HG03103 (cell line): Measurements from ENCODE around the gene GIMAP8.
A peak's percentile ranks its signal among the peaks of the same experiment; 100 is the strongest.

ENCODE experiments used
- ATAC-seq: cut with Tn5 transposase; IDR thresholded peaks from one replicate; pipeline ENCODE4 v1.9.1; 2021; ENCODE audit warnings: low read depth; ENCODE audit not compliant: unreplicated experiment

GIMAP8 gene

DNA sequence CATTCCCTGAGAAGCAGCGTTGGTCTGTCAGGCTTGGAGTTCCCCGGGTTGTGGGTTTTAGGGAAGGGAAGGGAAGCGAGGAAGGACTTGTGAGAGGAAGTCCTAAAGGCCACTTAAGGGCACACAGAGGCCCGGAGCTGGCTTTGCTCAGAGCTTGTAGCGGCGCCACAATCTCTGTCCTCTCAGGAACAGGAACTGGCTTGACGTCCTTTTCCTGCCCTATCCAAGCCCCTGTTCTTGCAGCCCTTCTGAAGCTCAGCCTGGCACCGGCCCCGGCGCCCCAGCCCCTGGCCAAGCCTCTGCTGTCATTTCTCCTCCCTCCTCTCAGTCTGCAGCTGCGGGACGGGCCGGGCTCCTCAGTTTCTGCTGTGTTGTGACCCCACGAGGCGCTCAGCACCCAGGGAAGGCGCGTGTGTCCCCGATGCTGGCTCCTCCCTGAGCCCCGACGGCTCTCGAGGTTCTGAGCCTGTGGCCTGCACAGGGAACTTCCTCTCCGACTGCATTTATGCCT lies at the start of gene GIMAP8:
GIMAP8 (plus strand) TSS at position 140 of the 511 bp plus-strand sequence. CDS start 16,069 bp downstream, outside the sequence.
- peak; percentile 27 for ATAC-seq

DNA sequence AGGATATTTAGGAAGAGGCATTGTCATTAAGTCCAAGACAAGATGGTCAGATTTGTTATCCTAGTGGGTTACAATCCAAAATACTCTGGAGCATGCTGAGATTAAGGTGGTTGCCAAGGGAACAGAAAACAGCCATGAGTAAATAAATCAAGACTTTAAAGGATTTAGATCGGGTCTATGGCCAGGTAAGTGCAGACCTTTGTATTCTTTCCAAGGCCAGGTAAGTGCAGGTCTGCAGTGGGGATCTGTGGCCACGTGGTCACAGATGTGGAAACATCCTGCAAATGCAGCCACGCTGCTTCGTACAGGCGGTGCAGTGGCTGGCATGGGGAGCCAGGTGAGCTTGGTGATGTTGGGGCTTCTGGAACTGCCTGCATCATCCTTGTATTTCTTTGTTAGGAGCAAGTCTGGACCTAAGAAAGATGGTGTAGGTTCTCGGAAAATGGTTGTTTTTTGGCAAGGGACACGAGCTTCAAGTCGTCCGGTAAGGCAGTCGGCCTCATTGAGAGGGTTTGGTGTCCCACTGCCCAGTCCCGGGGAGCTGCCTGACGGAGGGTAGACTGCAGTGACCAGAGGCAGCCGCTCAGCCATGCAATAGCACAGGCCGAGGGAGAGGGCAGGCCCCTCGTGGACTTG lies 49.5 kb upstream of the GIMAP8 start:
- ATAC-seq: no peak

DNA sequence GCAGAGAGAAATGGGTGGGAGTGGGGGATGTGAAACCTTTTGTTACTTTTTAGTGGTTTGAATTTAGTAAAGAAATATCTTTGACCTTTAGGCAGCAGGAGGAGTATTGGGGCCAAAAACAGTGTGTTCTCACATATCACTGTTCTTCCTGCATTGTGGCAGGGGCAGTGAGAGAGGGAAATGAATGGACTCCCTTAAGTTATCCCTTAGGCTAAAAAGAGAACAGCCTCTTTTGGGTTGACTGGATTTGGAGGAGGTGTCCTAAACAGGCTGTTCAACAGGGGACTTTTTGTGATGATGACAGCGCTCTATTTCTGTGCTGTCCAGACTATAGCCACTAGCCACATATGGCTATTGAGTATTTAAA lies 49.0 kb upstream of the GIMAP8 start:
- no peak for ATAC-seq

DNA sequence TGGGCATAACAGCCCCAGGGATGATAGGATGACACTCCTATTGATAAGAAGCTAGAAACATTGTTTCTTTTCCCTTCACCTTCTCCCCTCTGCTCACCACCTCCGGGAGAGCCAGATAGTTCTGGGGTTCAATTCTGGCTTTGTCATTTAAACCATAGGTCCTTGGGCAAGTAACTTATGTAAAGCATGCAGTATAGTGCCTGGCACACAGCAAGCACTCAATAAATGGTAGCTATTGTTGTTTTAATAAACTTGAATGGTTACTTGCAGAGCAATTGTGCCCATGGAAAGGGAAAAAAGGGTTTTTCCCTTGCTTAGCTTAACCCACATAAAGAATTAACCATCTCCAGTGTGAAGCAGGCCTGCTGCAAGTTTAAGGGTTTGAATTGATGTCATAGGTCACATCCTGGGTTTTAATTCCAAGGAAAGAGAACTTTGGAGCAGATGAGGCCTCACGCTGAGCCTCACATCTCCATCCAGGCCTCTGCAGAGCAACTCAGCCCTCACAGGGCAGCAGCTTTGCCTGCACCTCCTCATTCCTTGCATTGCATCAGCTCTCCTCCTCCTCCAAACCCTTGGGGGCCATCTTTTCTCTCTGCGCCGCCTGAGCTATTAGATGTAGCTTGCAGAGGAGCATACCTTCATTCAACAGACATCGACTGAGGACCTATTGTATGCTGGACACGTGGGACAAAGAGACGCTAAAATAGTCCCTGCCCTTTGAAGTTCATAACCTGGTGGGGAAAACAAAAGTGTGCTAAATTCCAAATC lies 48.4 kb upstream of the GIMAP8 start:
- no peak for ATAC-seq

DNA sequence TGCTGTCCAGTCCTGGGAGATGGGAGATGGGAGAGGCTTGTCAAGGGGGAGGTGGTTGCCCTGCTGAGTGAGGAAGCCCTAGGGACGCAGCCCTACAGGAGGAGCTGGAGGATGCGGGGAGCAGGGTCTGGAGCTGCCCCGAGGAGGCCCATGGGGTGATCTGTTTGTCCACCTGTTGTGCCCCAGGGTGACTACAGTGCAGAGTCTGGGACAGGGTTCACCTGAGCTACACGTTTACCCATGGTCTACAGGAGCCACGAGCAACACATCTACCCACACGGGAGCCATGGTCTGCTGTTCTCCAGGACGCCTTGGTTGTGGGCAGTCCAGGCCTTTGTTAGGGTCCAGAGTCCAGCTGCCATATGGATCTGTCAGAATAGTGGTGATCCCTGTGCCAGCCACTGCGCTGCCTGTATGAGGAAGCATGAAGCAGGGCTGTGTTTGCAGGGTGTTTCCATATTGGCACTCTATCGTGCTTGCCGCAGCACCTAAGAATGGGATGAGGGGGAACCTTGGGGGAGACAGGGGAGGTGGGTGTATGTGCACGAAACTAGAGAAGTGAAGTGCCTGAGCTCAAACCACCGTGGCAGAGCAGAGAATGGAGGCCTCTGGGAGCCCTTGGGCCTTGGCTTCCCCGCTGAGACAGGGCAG lies 47.6 kb upstream of the GIMAP8 start:
- ATAC-seq: no peak

DNA sequence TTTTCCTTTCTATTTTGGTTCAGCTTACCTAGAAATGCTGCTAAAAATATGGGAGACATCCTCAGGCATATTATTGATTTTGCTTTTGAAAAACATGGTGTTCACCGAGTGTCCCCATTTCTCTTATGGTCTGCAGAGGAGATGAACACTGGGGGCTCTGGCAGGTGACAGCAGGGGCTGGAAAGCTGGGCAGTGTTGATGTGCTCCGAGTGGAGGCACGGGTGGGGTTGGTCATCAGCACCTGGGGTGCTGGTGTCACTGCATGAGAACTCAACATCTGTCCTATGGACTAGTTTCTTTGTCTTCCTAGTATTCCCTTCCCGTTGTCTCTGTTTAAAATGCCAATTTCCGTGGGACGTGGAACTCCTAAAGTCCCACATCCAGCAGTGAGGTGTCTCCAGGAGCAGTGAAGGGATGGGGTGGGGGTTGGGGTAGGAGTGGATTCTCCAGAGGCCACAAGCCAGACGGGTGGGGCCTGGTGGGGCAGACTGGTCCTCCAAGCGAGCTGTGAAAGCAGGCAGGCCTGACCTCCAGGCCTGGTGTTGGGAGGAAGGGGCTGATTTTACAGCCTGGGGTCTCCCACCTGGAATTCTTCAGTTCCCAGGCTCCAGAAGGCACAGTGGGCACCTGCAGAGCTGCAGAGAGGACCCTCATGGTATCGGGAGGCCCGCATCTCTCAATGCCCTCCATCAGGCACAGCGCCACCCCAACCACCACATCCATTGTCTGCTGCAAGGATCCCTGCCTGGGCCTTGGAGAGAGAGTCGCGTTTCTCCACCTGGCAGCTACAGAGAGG lies 46.9 kb upstream of the GIMAP8 start:
- ATAC-seq: no peak

DNA sequence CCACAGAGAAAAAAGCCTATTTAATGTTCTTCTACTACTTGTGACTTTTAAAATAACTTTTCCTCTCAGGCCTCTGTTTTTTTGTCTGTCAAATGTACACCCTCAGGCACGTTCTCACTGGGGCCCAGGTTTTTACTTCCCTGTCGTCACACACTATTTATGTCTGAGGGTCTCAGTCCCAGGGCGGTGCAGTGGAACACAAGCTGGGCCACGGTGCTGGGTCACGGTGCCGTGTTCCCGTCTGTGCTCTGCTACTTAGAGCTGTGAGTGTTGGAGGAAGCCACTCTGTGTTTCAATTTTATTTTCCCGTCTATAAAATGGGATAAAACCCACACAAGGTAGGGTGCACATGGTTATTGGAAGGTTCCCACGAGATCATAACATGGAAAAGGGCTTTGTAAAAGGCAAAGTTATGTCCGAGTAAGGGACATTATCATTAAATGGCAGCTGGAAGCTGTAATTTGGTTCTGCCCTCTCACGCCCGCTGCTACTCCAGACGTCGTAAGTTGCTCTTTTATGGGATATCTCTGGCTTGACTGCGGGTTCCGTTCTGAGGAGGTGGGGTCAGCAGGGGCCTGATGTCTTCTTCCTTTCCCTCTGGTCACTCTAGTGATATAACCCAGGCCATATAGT lies 46.1 kb upstream of the GIMAP8 start:
- no peak for ATAC-seq

DNA sequence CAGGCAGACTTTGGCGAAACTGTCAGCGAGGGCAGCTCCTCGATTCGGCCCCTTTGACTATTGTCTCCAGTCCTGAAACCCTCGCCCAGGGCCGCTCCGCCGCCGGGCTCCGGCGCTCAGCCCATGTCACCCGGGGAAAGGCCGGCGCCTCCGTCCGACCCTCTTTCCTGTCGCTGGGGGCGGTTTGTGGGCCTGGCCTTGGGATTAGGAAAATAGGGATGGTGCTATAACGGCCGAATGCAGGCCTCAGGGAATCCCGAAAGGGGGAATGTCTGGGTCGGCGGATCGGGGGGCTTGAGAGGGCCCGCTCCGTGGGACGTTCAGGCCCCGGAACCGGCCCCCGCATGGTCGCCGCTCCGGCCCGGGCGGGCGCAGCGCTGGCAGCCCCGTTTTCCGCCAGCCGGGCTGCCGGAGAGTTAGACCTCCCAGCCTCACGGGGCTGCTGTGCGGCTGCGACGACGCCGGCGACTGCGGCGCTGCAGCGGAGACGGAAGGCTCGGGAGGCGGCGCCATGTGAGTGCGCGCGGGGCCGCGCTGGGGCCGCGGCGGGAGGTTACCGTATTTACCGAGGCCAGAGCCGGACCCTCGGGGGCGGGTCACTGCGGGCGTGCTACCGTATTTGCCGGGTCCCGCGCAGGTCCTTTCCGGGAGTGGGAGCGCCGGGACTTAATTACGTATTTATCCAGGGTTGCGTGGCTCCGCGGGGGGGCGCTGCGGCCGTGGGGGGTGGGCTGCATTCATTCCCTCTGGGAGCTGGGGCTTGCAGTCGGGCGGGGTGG lies 45.4 kb upstream of the GIMAP8 start:
- peak; percentile 33 for ATAC-seq

DNA sequence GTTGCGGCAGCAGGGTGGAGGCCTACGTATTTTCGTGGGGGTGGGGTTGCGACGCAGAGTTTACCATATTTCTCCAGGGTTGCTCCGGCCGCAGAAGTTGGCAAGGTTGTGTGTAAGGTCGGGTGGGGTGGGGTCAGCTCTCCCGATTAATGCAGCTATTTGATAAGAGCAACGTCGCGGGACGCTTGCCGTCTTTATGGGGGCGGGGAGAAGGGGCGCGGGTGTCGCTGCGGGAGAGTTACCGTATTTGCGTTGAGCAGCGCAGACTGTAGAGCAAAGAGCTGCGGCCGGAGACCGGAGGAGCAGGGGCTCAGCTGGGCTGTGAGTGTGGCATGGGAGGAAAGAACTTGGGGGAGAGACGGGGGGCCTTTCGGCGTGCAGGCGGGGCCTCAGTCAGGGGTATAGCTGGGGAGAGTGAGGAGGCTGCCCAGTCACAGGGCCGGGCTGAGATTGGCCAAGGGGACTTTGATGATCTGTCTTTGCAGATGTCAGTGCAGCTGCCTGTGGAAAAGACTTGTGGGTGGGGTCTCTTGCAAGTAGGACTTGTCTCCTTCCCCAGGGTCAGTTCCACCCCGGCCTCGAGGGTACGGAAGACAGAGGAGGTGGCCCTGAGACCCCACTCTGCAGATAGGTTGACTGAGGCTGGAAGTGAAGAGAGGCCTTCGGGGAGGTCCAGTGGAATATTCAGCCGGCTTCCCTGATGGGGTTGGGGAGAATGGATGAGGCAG lies 44.7 kb upstream of the GIMAP8 start:
- no peak for ATAC-seq

DNA sequence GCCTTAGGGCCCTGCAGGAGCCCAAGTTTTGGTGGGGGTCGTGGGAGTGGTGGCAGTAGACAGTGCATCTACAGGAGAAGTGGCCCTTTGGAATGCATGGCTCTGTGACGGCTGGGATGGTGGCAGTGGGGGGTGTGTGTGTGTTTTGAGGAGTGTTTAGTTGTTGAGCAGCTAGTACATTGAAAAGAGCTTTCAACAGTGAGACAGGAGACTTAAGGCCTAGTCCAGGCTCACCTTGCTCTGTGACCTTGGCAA lies 44.2 kb upstream of the GIMAP8 start:
- ATAC-seq: no peak

DNA sequence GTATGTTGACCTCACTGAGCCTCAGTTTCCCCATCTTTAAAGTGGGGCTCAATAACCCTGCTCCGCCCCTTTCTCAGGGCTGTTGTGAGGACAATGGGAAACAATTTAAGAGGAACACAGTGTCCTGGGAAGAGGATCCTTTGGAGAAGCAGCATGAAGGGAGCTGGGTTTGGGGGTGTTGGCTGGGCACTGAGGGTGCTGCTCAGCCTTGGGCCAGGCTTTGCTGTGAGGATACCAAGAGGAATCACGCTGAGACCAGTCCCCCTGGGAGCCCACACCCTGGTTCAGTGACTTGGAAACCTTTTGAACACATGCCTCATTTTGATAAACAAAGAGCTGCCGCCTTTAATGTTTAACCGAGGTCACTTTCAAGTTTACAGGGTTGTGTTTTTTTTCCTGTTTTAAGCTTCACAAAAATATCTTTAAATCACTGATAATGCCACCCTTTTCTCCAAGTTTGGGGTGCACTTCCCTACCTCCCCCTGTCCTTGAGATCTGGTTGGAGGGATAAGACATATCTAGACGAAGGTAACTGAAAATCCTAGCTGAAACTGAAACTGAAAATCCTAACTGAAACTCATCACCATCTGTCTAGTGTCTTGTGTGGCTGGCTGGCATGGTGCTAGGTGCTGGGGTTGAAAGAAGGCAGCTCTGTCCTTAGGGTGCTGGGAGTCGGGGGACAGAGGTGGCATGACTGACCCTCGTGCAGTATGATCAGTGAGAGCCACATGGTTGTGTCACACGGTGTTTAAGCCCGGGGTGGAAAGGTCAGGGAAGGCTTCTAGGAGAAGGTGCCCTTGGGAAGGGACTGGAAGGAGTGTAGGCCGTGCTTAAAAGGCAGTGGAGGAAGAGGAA lies 43.6 kb upstream of the GIMAP8 start:
- peak; percentile 47 for ATAC-seq

DNA sequence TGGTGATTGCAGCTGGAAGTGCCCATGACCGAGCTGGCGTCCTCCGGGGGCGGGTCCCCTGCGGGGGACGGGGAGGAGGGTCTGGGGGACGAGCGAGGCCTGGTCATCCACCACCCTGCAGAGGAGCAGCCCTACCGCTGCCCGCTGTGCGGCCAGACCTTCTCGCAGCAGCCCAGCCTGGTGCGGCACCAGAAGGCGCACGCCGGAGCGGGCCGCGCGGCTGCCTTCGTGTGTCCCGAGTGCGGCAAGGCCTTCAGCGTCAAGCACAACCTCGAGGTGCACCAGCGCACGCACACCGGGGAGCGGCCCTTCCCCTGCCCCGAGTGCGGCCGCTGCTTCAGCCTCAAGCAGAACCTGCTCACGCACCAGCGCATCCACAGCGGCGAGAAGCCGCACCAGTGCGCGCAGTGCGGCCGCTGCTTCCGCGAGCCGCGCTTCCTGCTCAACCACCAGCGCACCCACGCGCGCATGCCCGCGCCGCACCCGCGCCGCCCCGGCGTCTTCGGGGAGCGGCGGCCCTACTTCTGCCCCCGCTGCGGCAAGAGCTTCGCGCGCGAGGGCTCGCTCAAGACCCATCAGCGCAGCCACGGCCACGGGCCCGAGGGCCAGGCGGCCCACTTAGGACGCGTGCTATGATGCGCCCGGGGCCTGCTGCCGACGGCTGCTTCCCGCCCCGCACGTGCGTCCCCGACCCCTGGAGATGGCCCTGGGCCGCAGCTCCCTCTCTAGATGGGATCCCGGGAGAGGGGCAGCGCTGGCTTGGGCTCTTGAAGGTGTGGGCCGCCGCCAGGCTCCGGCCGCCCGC lies 42.6 kb upstream of the GIMAP8 start:
- ATAC-seq: no peak

DNA sequence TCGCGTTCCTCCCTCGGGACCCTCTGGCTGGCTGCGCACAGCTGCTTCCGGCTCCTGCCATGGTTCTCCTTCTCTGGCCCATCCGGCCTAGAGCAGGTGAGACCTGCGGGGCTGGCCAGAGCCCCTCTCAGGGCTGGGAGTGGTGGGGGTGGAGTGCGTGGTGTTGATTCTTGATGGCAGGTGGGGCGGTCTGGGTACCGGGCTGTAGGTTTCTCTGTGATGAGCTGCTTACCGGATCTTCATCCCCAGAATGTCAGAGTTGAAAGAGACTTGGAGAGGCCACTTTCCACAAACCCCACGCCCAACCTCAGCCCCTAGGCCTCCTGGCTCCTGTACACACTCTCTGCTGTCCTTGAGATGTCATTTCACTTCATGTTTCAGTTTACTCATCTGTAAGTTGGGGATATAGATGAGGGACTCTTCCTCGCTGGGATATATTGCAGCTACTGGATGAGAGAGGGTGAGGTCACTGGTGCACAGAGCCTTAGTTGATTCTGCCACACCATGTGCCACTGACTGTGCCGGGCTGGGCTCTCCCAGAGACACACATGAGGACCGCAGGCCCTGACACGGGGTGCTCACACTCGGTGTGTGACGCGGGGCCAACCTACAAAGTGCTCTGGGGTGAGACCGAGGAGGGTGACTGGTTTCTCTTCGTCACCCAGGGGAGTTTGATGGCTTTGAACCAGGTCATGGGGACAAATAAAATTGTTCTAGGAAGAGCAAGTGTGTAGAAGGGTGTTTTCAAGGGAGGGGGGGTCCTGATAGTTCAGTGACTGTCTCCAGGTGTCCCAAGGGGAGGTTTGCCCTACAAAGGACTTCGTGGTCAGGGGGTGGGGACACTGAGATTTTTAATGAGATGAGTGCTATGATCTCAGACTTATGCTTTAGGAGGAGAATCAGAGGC lies 41.8 kb upstream of the GIMAP8 start:
- ATAC-seq: no peak

DNA sequence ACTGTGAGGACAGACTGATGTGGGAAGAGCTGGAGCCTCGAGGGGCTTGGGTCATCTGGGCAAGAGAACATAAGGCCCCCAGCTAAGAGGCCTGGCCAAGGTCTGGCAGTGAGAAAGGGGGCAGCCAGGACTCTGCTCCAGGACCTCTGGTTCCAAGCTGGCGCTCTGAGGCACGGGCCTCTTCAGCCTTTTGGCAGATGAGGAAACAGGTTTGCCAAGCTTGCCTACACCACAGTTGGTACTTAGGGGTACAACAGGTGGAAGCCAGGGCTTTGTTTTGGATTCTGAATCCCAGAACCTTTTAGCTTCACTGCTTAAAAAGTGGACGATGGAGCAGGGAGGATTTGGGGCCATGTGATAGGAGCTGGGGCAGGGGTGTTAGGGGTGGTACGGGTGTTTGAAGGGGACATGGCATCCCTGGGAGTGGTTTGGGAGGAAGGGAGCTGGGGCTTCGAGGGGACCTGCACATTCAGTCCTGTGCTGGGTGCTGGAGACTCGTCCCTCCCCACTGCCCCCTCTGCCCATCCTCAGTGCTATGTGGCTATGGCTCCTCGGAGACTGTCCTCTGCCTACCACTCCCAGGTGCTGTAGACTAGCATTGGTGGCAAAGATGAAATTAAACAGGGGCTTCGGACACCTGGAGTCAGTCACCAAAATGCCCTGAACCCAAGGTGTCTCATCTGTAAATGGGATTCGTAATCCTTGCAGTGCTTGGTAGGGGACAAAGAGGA lies 41.0 kb upstream of the GIMAP8 start:
- no peak for ATAC-seq

DNA sequence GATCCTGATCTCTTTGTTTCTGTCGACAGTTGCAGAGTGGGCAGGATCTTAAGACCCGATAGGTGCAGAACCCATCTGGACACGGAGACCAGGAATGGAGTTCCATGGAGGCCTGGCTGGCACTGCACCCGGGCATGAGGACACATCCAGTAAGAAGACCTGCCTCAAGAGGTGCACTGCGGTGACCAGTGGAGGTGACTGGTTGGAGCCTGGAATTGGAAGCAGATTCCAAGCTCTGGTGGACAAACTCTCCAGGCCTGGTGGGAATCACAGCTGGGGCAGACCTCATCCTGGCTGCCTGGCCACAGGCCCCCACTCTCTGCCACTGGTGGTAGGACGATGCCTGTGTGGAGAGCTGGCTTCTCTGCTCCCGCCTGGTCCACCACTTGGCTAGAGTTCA lies 40.3 kb upstream of the GIMAP8 start:
- ATAC-seq: no peak
